Measurements from ENCODE around the gene GRIN2A. TPM values are rescaled to one million over a fixed set of nuclear protein-coding genes. Genes with fewer than 3 reads are reported as not detected.

GRIN2A gene
- total and polyA plus RNA-seq, 2 of the 13 experiments (the other 11 are each of a cell fraction or from before 2014, with no cell fraction given), result not detected

DNA sequence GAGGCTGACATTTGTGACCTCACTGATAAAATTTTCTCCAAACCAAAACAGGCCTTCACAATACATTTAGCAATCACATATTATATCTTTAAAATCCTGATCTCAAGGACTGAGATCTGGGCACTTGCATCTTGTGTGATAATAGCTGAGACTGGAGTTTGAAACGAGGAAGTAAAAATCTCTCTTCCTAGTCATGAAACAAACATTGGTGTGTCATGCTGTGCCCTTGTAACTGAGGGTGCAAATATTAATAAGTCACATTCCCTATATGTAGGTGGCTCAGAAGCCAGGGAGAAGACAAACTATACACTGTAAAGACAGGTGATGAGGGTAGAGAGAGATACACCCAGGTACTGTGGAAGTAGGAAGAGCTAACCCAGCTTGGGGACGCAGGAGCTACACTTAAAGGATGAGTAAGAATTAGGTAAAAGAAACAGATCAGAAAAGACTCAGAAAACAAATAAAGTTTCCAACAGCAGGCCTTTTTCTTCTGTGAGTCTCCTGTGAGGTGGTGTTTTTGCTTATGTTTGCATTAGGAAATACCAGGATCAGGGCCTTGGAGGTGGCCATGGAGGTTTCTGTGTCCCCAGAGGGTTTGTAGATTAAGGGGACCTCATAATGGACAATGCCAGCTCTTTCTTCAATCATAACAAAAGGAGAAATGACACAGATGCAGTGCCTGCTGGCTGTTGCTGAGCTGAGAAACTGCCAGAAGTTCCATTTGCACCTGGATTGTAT lies 335.7 kb downstream of the GRIN2A start:
- ChIA-PET CTCF (ENCODE audit: low intra/inter-chr PET ratio, low total read pairs) (no interaction called here), POLR2A (no interaction called here)
- in situ Hi-C loops (cut with HindIII; ENCODE audit: extremely low pct_ligation_motif_present, low pct_unique_long_range_greater_than_20kb) (no loop called here), intact Hi-C loops (cut with micrococcal nuclease; ENCODE audit: unreplicated experiment) (no loop called here)
- Histone ChIP-seq H3K36me3 (replicated peaks in 1 of 2; ENCODE audit: control insufficient read depth in 1 of 2, insufficient read depth in 2 of 2, low read length in 2 of 2) (no peaks in the 10 kb centered on the region), H3K4me3 (replicated peaks in 1 of 3; ENCODE audit: insufficient read depth in 1 of 3, low read depth in 2 of 3, low read length in 3 of 3) (no peak overlapping the region), H3K79me2 (ENCODE audit: insufficient read depth, low read length) (no peaks in the 10 kb centered on the region), H3K27ac (ENCODE audit: extremely low read length, insufficient read depth, low read length) (no peak overlapping the region), H3K9me3 (ENCODE audit: low read length) (no peaks in the 10 kb centered on the region), H3K4me1 (ENCODE audit: insufficient read depth, low read length) (no peaks in the 10 kb centered on the region), H3K9ac (ENCODE audit: insufficient read depth, low read depth, low read length) (no peak overlapping the region), H3K27me3 (ENCODE audit: control insufficient read depth in 1 of 2, insufficient read depth in 2 of 2, low read length in 2 of 2) (no peaks in the 10 kb centered on the region), H4K20me1 (ENCODE audit: insufficient read depth, low read length) (no peaks in the 10 kb centered on the region), H2AFZ (ENCODE audit: low read length) (no peak overlapping the region), H3K4me2 (ENCODE audit: low read depth, low read length) (no peak overlapping the region)
- FAIRE-seq, result no peak
- TF ChIP-seq JDP2 (CRISPR knock-in tag; IDR thresholded peaks at IDR 0.05; ENCODE audit: borderline replicate concordance) (no peak), RORA (CRISPR knock-in tag; IDR thresholded peaks at IDR 0.05) (no peak), ZHX1 (CRISPR knock-in tag; IDR thresholded peaks at IDR 0.05; ENCODE audit: low read depth) (no peak), ZZZ3 (CRISPR knock-in tag; IDR thresholded peaks at IDR 0.05; ENCODE audit: borderline replicate concordance) (no peak)
- TF ChIP-seq, protein P1, sequence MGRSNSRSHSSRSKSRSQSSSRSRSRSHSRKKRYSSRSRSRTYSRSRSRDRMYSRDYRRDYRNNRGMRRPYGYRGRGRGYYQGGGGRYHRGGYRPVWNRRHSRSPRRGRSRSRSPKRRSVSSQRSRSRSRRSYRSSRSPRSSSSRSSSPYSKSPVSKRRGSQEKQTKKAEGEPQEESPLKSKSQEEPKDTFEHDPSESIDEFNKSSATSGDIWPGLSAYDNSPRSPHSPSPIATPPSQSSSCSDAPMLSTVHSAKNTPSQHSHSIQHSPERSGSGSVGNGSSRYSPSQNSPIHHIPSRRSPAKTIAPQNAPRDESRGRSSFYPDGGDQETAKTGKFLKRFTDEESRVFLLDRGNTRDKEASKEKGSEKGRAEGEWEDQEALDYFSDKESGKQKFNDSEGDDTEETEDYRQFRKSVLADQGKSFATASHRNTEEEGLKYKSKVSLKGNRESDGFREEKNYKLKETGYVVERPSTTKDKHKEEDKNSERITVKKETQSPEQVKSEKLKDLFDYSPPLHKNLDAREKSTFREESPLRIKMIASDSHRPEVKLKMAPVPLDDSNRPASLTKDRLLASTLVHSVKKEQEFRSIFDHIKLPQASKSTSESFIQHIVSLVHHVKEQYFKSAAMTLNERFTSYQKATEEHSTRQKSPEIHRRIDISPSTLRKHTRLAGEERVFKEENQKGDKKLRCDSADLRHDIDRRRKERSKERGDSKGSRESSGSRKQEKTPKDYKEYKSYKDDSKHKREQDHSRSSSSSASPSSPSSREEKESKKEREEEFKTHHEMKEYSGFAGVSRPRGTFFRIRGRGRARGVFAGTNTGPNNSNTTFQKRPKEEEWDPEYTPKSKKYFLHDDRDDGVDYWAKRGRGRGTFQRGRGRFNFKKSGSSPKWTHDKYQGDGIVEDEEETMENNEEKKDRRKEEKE (IDR thresholded peaks at IDR 0.05), result no peak
- TF ChIP-seq, protein P2, sequence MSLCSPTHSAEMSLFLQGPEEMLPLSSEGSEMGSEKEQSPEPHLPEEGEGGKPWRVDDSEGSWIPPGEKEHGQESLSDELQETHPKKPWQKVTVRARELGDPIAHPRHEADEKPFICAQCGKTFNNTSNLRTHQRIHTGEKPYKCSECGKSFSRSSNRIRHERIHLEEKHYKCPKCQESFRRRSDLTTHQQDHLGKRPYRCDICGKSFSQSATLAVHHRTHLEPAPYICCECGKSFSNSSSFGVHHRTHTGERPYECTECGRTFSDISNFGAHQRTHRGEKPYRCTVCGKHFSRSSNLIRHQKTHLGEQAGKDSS (CRISPR knock-in tag; IDR thresholded peaks at IDR 0.05; ENCODE audit: borderline replicate concordance, low read depth), result no peak
- WGBS (ENCODE audit: low lambda C conversion rate), result 0% methylated on average over 2 of the region's 2 CpGs
- BruUV-seq (replicated peaks), result no TSS peak
- DNase-seq (ENCODE audit: low spot score), result no peak
- no peak for ATAC-seq

Data from HepG2 (cell line).